Cardiac muscle cell (in vitro differentiated cells and primary cell): ENCODE measurements around the gene KRT40. TPM values are rescaled to one million over a fixed set of nuclear protein-coding genes. Genes with fewer than 3 reads are reported as not detected.

Source experiments
- DNase-seq, 2 donors: peaks; one replicate each; pipeline versions ENCODE4 v3.0.0 to v3.0.0-alpha.2; 2010 to 2017; ENCODE audit warnings: low read depth in 1 of 2, low spot score in 1 of 2
- H3K27ac ChIP-seq: fragments of 200-600 bp; sonication (generic); 2 replicates; pipeline ENCODE4 v1.5.1; 2016
- H3K27me3 ChIP-seq: fragments of 200-600 bp; sonication (generic); 2 replicates; pipeline ENCODE4 v1.6.0; 2016; ENCODE audit warnings: control low read depth
- H3K36me3 ChIP-seq: fragments of 200-600 bp; sonication (generic); 2 replicates; pipeline ENCODE4 v1.5.1; 2016; ENCODE audit warnings: control low read depth
- H3K4me1 ChIP-seq: fragments of 200-600 bp; sonication (generic); 2 replicates; pipeline ENCODE4 v1.8.1; 2017; ENCODE audit warnings: low read depth, mild to moderate bottlenecking, mixed run types
- H3K4me3 ChIP-seq: fragments of 200-600 bp; sonication (generic); 2 replicates; pipeline ENCODE4 v1.5.1; 2016; ENCODE audit warnings: mild to moderate bottlenecking
- H3K9me3 ChIP-seq: fragments of 200-600 bp; sonication (generic); 2 replicates; pipeline ENCODE4 v1.5.1; 2017; ENCODE audit warnings: low read depth, mild to moderate bottlenecking, control low read depth
- polyA plus RNA-seq: library from polyadenylated mRNA; unstranded; fragments of >200 nt; fragmentation: Nextera tagmentation; extraction: Ambion mirVana; gene quantifications from 2 replicates; pipeline ENCODE4 v1.2.1, GENCODE V29; 2016
- total RNA-seq: library from RNA; depleted of rRNA; stranded (reverse); fragments of >200 nt; gene quantifications from 2 replicates; pipeline ENCODE4 v1.2.3, GENCODE V29; 2016
- TF ChIP-seq, protein P1 (sequence below): IDR thresholded peaks from 2 replicates; pipeline ENCODE4 v1.5.1; 2012; ENCODE audit warnings: low read depth, mild to moderate bottlenecking, low read length

The KRT40 gene
- total and polyA plus RNA-seq, 2 experiments from 2014 or later = not detected

DNA sequence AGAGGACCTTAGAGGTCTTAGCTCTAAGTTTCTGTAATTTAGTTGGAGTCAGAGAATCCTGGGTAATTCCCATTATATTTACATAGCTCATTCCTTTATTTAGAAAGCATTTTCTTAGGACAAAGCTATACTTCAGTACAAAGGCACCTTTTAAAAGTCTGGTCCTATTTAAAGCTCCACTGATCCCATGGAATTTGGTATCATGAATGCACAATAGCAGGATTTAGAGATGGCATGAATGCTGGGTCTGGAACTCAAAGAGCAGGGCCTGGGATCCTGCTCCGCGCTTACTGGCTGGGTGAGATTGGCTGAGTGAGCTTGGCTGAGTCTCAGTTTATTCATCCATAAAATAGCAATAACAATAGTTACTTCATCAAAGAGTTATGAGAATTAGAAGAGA lies 51.5 kb downstream of the KRT40 start:
- Histone ChIP-seq H3K27ac (no peak overlapping the region), H3K4me3 (no peak overlapping the region), H3K9me3 (no peaks in the 10 kb centered on the region), H3K36me3 (no peaks in the 10 kb centered on the region), H3K27me3 (peaks cover 23% of the 10 kb centered on the region), H3K4me1 (peaks cover 2% of the 10 kb centered on the region)
- TF ChIP-seq, protein P1, sequence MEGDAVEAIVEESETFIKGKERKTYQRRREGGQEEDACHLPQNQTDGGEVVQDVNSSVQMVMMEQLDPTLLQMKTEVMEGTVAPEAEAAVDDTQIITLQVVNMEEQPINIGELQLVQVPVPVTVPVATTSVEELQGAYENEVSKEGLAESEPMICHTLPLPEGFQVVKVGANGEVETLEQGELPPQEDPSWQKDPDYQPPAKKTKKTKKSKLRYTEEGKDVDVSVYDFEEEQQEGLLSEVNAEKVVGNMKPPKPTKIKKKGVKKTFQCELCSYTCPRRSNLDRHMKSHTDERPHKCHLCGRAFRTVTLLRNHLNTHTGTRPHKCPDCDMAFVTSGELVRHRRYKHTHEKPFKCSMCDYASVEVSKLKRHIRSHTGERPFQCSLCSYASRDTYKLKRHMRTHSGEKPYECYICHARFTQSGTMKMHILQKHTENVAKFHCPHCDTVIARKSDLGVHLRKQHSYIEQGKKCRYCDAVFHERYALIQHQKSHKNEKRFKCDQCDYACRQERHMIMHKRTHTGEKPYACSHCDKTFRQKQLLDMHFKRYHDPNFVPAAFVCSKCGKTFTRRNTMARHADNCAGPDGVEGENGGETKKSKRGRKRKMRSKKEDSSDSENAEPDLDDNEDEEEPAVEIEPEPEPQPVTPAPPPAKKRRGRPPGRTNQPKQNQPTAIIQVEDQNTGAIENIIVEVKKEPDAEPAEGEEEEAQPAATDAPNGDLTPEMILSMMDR = no peak
- DNase-seq = no peak

DNA sequence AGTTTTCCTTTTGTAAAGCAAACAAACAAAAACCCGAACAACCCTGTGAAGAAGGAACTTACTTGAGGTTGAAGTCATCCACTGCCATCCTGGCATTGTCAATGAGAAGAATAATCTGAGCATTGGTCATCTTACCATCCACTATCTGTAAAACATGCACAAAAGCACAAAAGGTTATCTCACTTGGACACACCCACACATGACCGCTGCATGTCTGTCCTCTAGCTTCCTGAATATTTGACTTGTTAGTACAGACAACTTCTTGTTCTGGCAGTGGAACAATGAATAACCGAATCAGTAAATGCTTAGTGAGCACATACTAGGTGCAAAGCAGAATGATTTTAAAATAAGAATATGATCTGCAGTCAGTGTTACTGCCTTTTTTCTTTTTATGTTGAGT lies 52.8 kb downstream of the KRT40 start:
- no peaks in the 10 kb centered on the region for H3K36me3 ChIP-seq
- peaks cover 32% of the 10 kb centered on the region for H3K27me3 ChIP-seq
- H3K4me1 ChIP-seq = no peaks in the 10 kb centered on the region
- no peak overlapping the region for H3K4me3 ChIP-seq
- H3K9me3 ChIP-seq = no peaks in the 10 kb centered on the region
- no peak for DNase-seq
- no peak overlapping the region for H3K27ac ChIP-seq
- TF ChIP-seq, protein P1 = no peak

Other genes starting within 250 kb of the KRT40 start
Only the 30 nearest of the 35 such genes appear.
- gene KRT27, start 201.8 kb downstream of the KRT40 start, total RNA-seq = not detected in 2 replicates
- gene KRT27, start 201.8 kb downstream of the KRT40 start, polyA plus RNA-seq = not detected in 2 replicates
- gene KRT28, start 184.4 kb downstream of the KRT40 start, total RNA-seq = not detected in 2 replicates
- gene KRT28, start 184.4 kb downstream of the KRT40 start, polyA plus RNA-seq = not detected in 2 replicates
- 30.1 and 77.2 TPM in 2 replicates for gene KRT10, start 161.7 kb downstream of the KRT40 start, total RNA-seq
- gene KRT10, start 161.7 kb downstream of the KRT40 start, polyA plus RNA-seq = 91.0 and 131 TPM in 2 replicates
- gene KRT12, start 117.1 kb downstream of the KRT40 start, total RNA-seq = not detected in 2 replicates
- not detected in 2 replicates for gene KRT12, start 117.1 kb downstream of the KRT40 start, polyA plus RNA-seq
- not detected in 2 replicates for gene KRT20, start 99.1 kb downstream of the KRT40 start, total RNA-seq
- not detected in 2 replicates for gene KRT20, start 99.1 kb downstream of the KRT40 start, polyA plus RNA-seq
- not detected in 2 replicates for gene KRT23, start 46.7 kb downstream of the KRT40 start, total RNA-seq
- gene KRT23, start 46.7 kb downstream of the KRT40 start, polyA plus RNA-seq = not detected in 2 replicates
- gene KRT39, start 17.4 kb downstream of the KRT40 start, total RNA-seq = not detected in 2 replicates
- gene KRT39, start 17.4 kb downstream of the KRT40 start, polyA plus RNA-seq = not detected in 2 replicates
- not detected in 2 replicates for gene KRTAP3-3, start 9.8 kb upstream of the KRT40 start, total RNA-seq
- gene KRTAP3-3, start 9.8 kb upstream of the KRT40 start, polyA plus RNA-seq = not detected in 2 replicates
- gene KRTAP3-2, start 15.6 kb upstream of the KRT40 start, total RNA-seq = not detected in 2 replicates
- gene KRTAP3-2, start 15.6 kb upstream of the KRT40 start, polyA plus RNA-seq = not detected in 2 replicates
- gene KRTAP3-1, start 24.8 kb upstream of the KRT40 start, total RNA-seq = not detected in 2 replicates
- gene KRTAP3-1, start 24.8 kb upstream of the KRT40 start, polyA plus RNA-seq = not detected in 2 replicates
- gene KRTAP1-5, start 42.9 kb upstream of the KRT40 start, total RNA-seq = not detected in 2 replicates
- gene KRTAP1-5, start 42.9 kb upstream of the KRT40 start, polyA plus RNA-seq = not detected in 2 replicates
- gene KRTAP1-4, start 45.9 kb upstream of the KRT40 start, total RNA-seq = not detected in 2 replicates
- not detected in 2 replicates for gene KRTAP1-4, start 45.9 kb upstream of the KRT40 start, polyA plus RNA-seq
- not detected in 2 replicates for gene KRTAP1-3, start 50.5 kb upstream of the KRT40 start, total RNA-seq
- gene KRTAP1-3, start 50.5 kb upstream of the KRT40 start, polyA plus RNA-seq = not detected in 2 replicates
- not detected in 2 replicates for gene KRTAP1-1, start 57.1 kb upstream of the KRT40 start, total RNA-seq
- gene KRTAP1-1, start 57.1 kb upstream of the KRT40 start, polyA plus RNA-seq = not detected in 2 replicates
- gene KRTAP2-1, start 63.0 kb upstream of the KRT40 start, total RNA-seq = not detected in 2 replicates
- not detected in 2 replicates for gene KRTAP2-1, start 63.0 kb upstream of the KRT40 start, polyA plus RNA-seq
- gene KRTAP2-2, start 70.9 kb upstream of the KRT40 start, total RNA-seq = not detected in 2 replicates
- gene KRTAP2-2, start 70.9 kb upstream of the KRT40 start, polyA plus RNA-seq = not detected in 2 replicates
- gene KRTAP2-3, start 75.8 kb upstream of the KRT40 start, total RNA-seq = not detected in 2 replicates
- not detected in 2 replicates for gene KRTAP2-3, start 75.8 kb upstream of the KRT40 start, polyA plus RNA-seq
- gene KRTAP2-4, start 81.6 kb upstream of the KRT40 start, total RNA-seq = not detected in 2 replicates
- not detected in 2 replicates for gene KRTAP2-4, start 81.6 kb upstream of the KRT40 start, polyA plus RNA-seq
- gene KRTAP4-7, start 99.8 kb upstream of the KRT40 start, total RNA-seq = not detected in 2 replicates
- gene KRTAP4-7, start 99.8 kb upstream of the KRT40 start, polyA plus RNA-seq = not detected in 2 replicates
- not detected in 2 replicates for gene KRTAP4-8, start 113.8 kb upstream of the KRT40 start, total RNA-seq
- not detected in 2 replicates for gene KRTAP4-8, start 113.8 kb upstream of the KRT40 start, polyA plus RNA-seq
- gene KRTAP4-16, start 117.9 kb upstream of the KRT40 start, total RNA-seq = not detected in 2 replicates
- not detected in 2 replicates for gene KRTAP4-16, start 117.9 kb upstream of the KRT40 start, polyA plus RNA-seq
- gene KRTAP4-9, start 121.1 kb upstream of the KRT40 start, total RNA-seq = not detected in 2 replicates
- not detected in 2 replicates for gene KRTAP4-9, start 121.1 kb upstream of the KRT40 start, polyA plus RNA-seq
- gene KRTAP4-11, start 134.0 kb upstream of the KRT40 start, total RNA-seq = not detected in 2 replicates
- not detected in 2 replicates for gene KRTAP4-11, start 134.0 kb upstream of the KRT40 start, polyA plus RNA-seq
- not detected in 2 replicates for gene KRTAP4-12, start 139.9 kb upstream of the KRT40 start, total RNA-seq
- gene KRTAP4-12, start 139.9 kb upstream of the KRT40 start, polyA plus RNA-seq = not detected in 2 replicates
- not detected in 2 replicates for gene KRTAP4-6, start 156.2 kb upstream of the KRT40 start, total RNA-seq
- gene KRTAP4-6, start 156.2 kb upstream of the KRT40 start, polyA plus RNA-seq = not detected in 2 replicates
- not detected in 2 replicates for gene KRTAP4-5, start 165.5 kb upstream of the KRT40 start, total RNA-seq
- gene KRTAP4-5, start 165.5 kb upstream of the KRT40 start, polyA plus RNA-seq = not detected in 2 replicates
- not detected in 2 replicates for gene KRTAP4-4, start 176.4 kb upstream of the KRT40 start, total RNA-seq
- gene KRTAP4-4, start 176.4 kb upstream of the KRT40 start, polyA plus RNA-seq = not detected in 2 replicates
- gene KRTAP4-3, start 183.9 kb upstream of the KRT40 start, total RNA-seq = not detected in 2 replicates
- not detected in 2 replicates for gene KRTAP4-3, start 183.9 kb upstream of the KRT40 start, polyA plus RNA-seq
- gene KRTAP4-2, start 193.9 kb upstream of the KRT40 start, total RNA-seq = not detected in 2 replicates
- gene KRTAP4-2, start 193.9 kb upstream of the KRT40 start, polyA plus RNA-seq = not detected in 2 replicates
- not detected in 2 replicates for gene KRTAP4-1, start 200.6 kb upstream of the KRT40 start, total RNA-seq
- not detected in 2 replicates for gene KRTAP4-1, start 200.6 kb upstream of the KRT40 start, polyA plus RNA-seq